Tibial nerve (tissue), 4 donors: ENCODE measurements around the gene NR2F1-AS1. TPM values are rescaled to one million over a fixed set of nuclear protein-coding genes. Genes with fewer than 3 reads are reported as not detected.

ENCODE experiments used
- DNase-seq, 2 donors: peaks; one replicate each; pipeline ENCODE4 v3.0.0-alpha.2; 2019; ENCODE audit warnings: low spot score in 2 of 2
- H3K27ac ChIP-seq, 4 donors: fragments of 200-600 bp; sonication (generic) in 3 of 4; one replicate each; pipeline ENCODE4 v1.5.1; 2017 to 2019; ENCODE audit warnings: mild to moderate bottlenecking in 1 of 4
- H3K27me3 ChIP-seq, 2 donors: fragments of 200-600 bp; sonication (generic) in 1 of 2; one replicate each; pipeline versions ENCODE4 v1.5.1 to v1.6.0; 2017 to 2019
- H3K36me3 ChIP-seq, 3 donors: fragments of 200-600 bp; sonication (generic); one replicate each; pipeline ENCODE4 v1.5.1; 2018 to 2019
- H3K4me1 ChIP-seq, 4 donors: fragments of 200-600 bp; sonication (generic) in 3 of 4; one replicate each; pipeline ENCODE4 v1.5.1; 2017 to 2019
- H3K4me3 ChIP-seq, 4 donors: fragments of 200-600 bp; sonication (generic) in 3 of 4; one replicate each; pipeline ENCODE4 v1.5.1; 2017 to 2019; ENCODE audit warnings: mild to moderate bottlenecking in 1 of 4, moderate library complexity in 1 of 4
- H3K9me3 ChIP-seq, 4 donors: fragments of 200-600 bp; sonication (generic) in 3 of 4; one replicate each; pipeline ENCODE4 v1.5.1; 2017 to 2019
- EP300 ChIP-seq, 2 donors: sonication (generic); formaldehyde crosslinking; IDR thresholded peaks; one replicate each; pipeline ENCODE4 v1.6.1; 2017; ENCODE audit warnings: antibody characterized with exemption in 2 of 2, mild to moderate bottlenecking in 1 of 2
- POLR2A ChIP-seq, 2 donors: fragments of 450-650 bp; IDR thresholded peaks; one replicate each; pipeline ENCODE4 v1.6.1; 2017; ENCODE audit warnings: antibody characterized with exemption in 2 of 2, mild to moderate bottlenecking in 2 of 2, moderate library complexity in 2 of 2
- WGBS, 2 donors: methylation state at CpG; one replicate each; pipeline ENCODE4 v1.1.5; 2018; 5-methylcytosine and 5-hydroxymethylcytosine counted together
- total RNA-seq, 4 donors: library from RNA; depleted of rRNA; stranded (reverse); fragments of >200 nt; gene quantifications; one replicate each; pipeline ENCODE4 v1.1.0, GENCODE V29; 2016
- TF ChIP-seq, protein P1 (sequence below), 5 experiments: fragments of 200-600 bp in 3 of 5; fragments of 450-650 bp in 2 of 5; sonication (generic) in 3 of 5; IDR thresholded peaks; one replicate each; pipeline ENCODE4 v1.5.1; 2016 to 2019; ENCODE audit warnings: antibody characterized with exemption in 5 of 5, mild to moderate bottlenecking in 3 of 5, moderate library complexity in 2 of 5

The NR2F1-AS1 gene
- total RNA-seq, 4 donors from 2014 or later: 13.5 to 38.4 (median 35.4) TPM

DNA sequence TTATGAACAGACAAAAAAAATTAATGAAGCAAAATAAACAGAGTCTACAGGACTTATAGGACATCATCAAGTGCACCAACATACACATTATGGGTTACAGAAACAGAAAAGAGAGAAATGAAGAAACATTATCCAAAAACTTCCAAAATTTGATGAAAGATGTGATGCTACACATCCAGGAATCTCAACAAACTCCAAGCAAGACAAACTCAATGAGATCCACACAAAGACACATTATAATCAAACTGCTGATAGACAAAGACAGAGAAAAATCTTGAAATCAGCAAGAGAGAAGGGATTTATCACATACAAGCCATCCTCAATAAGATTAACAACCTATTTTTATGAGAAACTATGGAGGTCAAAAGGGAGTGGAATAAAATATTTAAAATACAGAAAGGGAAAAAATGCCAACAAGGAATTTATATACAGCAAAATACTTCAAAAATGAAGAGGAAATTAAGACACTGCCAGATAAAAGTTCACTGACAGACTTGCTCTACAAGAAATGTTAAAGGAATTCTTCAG lies 101.0 kb downstream of the NR2F1-AS1 start:
- H3K4me1 ChIP-seq: no peaks in the 10 kb centered on the region
- H3K36me3 ChIP-seq: peaks cover 0 to 33% (median 0%) of the 10 kb centered on the region in 3 donors
- peaks cover 0 to 28% (median 7%) of the 10 kb centered on the region in 4 donors for H3K9me3 ChIP-seq
- H3K27me3 ChIP-seq: no peaks in the 10 kb centered on the region
- H3K27ac ChIP-seq: no peak overlapping the region
- TF ChIP-seq EP300 (IDR thresholded peaks at IDR 0.05) (no peak), POLR2A (IDR thresholded peaks at IDR 0.05) (no peak)
- TF ChIP-seq, protein P1, sequence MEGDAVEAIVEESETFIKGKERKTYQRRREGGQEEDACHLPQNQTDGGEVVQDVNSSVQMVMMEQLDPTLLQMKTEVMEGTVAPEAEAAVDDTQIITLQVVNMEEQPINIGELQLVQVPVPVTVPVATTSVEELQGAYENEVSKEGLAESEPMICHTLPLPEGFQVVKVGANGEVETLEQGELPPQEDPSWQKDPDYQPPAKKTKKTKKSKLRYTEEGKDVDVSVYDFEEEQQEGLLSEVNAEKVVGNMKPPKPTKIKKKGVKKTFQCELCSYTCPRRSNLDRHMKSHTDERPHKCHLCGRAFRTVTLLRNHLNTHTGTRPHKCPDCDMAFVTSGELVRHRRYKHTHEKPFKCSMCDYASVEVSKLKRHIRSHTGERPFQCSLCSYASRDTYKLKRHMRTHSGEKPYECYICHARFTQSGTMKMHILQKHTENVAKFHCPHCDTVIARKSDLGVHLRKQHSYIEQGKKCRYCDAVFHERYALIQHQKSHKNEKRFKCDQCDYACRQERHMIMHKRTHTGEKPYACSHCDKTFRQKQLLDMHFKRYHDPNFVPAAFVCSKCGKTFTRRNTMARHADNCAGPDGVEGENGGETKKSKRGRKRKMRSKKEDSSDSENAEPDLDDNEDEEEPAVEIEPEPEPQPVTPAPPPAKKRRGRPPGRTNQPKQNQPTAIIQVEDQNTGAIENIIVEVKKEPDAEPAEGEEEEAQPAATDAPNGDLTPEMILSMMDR (IDR thresholded peaks at IDR 0.05): no peak
- no peak for DNase-seq
- H3K4me3 ChIP-seq: no peak overlapping the region

DNA sequence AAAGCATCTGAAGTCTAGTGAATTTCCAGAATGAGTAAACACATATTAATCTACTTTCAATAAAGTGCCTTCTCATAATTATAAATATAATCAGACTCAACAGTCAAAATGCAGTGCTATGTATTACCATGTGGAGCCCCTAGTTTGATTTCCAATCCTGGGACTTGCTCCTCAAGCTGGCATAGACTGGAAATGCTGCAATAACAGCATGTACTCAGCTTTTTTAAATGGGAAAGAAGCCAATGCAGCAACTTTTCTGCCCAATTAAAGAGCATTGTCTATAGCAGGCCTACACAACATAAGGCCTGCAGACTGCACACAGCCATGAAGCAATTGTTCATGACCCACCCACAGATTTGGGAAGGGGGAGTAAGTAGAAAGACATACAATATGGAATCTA lies 103.2 kb downstream of the NR2F1-AS1 start:
- Histone ChIP-seq H3K4me3 (no peak overlapping the region), H3K27ac (no peak overlapping the region), H3K9me3 (peaks cover 0 to 28% (median 7%) of the 10 kb centered on the region in 4 donors), H3K27me3 (no peaks in the 10 kb centered on the region), H3K36me3 (peaks cover 0 to 26% (median 0%) of the 10 kb centered on the region in 3 donors), H3K4me1 (no peaks in the 10 kb centered on the region)
- no peak for DNase-seq
- TF ChIP-seq POLR2A (IDR thresholded peaks at IDR 0.05) (no peak), EP300 (IDR thresholded peaks at IDR 0.05) (no peak)
- TF ChIP-seq, protein P1 (IDR thresholded peaks at IDR 0.05): no peak

DNA sequence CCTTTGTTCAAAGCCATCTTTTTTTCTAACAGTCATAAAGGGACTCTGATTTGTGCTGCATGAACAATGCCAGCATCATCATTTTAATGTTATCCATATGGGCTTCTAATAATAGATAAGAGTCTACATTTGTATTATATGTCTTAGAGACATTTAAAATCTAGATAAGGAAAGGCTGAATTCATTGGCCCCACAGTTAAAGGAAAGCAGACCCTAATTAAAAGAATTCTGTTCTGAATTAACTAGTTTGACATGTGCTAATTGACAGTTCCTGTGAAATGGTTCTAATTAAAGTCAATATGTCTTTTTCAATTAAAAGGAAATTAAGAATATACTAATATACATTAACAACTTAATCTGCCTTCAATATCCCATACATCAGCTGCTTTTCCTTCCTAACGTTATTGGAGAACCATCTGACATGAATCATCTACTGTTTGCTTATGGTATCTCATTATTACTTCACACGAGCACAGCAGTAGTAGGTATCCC lies 104.7 kb downstream of the NR2F1-AS1 start:
- H3K27me3 ChIP-seq: no peaks in the 10 kb centered on the region
- no peak for DNase-seq
- no peak overlapping the region for H3K27ac ChIP-seq
- WGBS, 2 donors: 50 to 52% methylated on average over 2 of the region's 2 CpGs
- H3K4me1 ChIP-seq: no peaks in the 10 kb centered on the region
- H3K9me3 ChIP-seq: peaks cover 0 to 26% (median 7%) of the 10 kb centered on the region in 4 donors
- no peak overlapping the region for H3K4me3 ChIP-seq
- TF ChIP-seq EP300 (IDR thresholded peaks at IDR 0.05): no peak
- TF ChIP-seq, protein P1 (IDR thresholded peaks at IDR 0.05): no peak
- peaks cover 0 to 16% (median 0%) of the 10 kb centered on the region in 3 donors for H3K36me3 ChIP-seq

DNA sequence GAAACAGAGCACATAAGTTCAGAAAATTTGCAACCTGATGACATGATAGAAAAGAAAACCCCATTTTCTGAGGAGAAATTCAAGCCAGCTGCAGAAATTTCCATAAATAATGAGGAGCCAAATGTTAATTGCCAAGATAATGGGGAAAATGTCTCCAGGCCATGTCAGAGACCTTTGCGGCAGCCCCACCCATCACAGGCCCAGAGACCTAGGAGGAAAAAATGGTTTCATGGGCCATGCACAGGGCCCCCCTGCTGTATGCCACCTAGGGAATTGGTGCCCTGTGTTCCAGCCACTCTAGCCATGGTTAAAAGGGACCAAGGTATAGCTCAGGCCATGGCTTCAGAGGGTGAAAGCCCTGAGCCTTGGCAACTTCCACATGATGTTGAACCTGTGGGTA lies 118.1 kb downstream of the NR2F1-AS1 start:
- DNase-seq: no peak
- Histone ChIP-seq H3K36me3 (peaks cover 0 to 22% (median 0%) of the 10 kb centered on the region in 3 donors), H3K9me3 (peaks cover 0 to 22% (median 0%) of the 10 kb centered on the region in 4 donors), H3K27ac (no peak overlapping the region), H3K4me3 (no peak overlapping the region), H3K4me1 (no peaks in the 10 kb centered on the region), H3K27me3 (no peaks in the 10 kb centered on the region)
- 91 to 94% methylated on average over 1 of the region's 1 CpG for WGBS, 2 donors
- no peak for TF ChIP-seq POLR2A (IDR thresholded peaks at IDR 0.05)
- TF ChIP-seq, protein P1 (IDR thresholded peaks at IDR 0.05): no peak
- TF ChIP-seq EP300 (IDR thresholded peaks at IDR 0.05): no peak

DNA sequence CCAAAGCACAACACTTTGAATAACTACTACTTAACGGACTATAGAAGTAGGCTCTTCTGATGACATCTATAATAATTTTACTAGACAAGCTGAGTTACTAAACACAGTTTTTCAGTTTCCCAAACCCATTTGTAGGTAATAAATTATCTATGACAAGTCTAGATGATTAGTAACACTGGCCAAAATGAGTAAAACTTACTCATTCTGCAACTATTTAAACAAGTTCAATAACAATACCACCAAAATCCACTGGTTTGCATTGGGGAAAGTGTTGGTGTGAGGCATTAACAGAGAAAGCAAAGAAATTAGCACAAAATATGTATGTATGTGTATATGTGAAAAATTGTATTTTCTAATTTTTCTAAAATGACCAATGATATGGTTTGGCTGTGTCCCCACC lies 119.3 kb downstream of the NR2F1-AS1 start:
- TF ChIP-seq, protein P1 (IDR thresholded peaks at IDR 0.05): no peak
- no peak for DNase-seq
- WGBS, 2 donors: 90 to 93% methylated on average over 1 of the region's 1 CpG
- no peaks in the 10 kb centered on the region for H3K4me1 ChIP-seq
- H3K9me3 ChIP-seq: peaks cover 0 to 22% (median 0%) of the 10 kb centered on the region in 4 donors
- no peaks in the 10 kb centered on the region for H3K27me3 ChIP-seq
- peaks cover 0 to 32% (median 0%) of the 10 kb centered on the region in 3 donors for H3K36me3 ChIP-seq
- H3K27ac ChIP-seq: no peak overlapping the region
- no peak overlapping the region for H3K4me3 ChIP-seq
